Activated CD4-positive, alpha-beta T cell treated with anti-CD3 and anti-CD28 coated beads, Interleukin-10, Interleukin-2, amounts not matched to agents 100 ng/mL and 50 ng/mL, durations not matched to agents 16 hours and 8 hours (primary cell): ENCODE data around the gene SGIP1.
"Not testable (repeated sequence)": the region's sequence is repeated elsewhere in the genome, so short reads cannot be mapped to it uniquely, and the experiment has no call there.

Experiments used
- DNase-seq: peaks from one replicate; pipeline ENCODE4 v3.0.0-alpha.2; 2020

Gene SGIP1

DNA sequence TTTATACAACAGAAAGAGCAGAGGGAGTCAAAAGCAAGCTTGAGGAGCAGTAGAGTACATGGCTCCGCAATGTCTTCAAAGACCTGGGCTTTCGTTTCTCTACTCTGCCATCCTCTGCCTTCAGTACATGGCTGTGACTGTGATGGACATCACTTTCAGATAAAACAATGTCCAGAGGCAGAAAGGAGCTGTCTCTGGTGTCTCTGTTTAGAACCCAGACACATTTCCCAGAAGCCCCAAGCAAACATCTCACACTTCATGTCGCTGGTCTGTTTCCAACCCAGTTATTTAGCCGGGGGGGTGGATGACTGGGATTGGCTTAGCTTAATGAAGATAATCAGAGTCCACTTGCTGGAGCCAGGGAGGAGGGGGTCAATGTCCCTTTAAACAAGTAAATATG, 25.6 kb downstream of the SGIP1 start:
- DNase-seq: no peak

DNA sequence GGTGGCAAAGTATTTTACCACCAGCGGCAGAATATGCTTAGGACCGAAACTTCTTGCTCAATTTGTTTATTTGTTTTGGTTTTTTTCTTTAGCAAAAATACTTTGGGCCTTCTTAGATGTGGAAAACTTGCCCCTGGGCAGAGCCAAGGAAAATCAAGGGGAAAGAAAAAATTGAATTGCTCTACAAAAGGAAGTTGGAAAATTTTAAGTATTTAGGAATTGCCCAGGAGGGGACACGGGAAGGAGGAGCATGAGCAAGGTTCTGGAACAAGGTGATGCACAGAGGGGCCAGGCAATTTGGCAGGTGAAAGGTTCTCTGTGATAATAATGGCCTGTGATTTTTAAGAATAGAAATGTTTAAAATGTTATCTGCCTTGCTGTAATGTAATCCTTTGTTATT, 28.6 kb downstream of the SGIP1 start:
- DNase-seq: no peak

DNA sequence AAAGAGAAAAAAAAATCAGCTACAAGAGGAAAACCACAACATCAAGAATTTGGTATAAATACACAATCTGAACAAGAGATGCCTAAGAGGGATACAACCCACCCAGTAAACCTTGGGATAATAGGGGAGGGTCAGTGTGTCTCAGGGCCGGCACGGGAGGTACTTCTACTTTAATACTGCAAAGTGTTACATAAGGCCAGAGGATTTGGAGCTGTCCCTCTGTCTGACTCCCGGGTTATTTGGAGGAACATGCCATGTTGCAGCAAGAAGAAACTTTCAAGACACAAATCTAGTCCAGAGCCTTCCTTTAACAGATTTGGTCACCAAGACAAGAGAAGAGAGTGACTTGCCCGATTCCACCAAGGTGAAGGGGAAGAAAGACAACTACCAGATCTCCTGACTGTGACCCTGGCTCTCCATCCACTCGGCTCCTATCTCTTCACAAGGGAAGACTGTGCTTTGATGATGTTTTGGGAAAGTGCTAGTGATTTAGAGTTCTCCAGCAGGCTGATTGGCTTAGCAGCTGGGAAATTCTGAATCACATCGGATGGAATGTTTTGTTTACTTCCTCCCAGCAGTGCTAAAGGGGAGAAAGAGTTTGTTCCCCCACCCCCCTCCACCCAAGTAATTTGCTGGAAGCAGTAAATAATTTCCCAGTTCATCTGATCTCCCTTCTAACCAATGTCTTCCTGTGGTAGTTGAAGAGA, 29.3 kb downstream of the SGIP1 start:
- no peak for DNase-seq

DNA sequence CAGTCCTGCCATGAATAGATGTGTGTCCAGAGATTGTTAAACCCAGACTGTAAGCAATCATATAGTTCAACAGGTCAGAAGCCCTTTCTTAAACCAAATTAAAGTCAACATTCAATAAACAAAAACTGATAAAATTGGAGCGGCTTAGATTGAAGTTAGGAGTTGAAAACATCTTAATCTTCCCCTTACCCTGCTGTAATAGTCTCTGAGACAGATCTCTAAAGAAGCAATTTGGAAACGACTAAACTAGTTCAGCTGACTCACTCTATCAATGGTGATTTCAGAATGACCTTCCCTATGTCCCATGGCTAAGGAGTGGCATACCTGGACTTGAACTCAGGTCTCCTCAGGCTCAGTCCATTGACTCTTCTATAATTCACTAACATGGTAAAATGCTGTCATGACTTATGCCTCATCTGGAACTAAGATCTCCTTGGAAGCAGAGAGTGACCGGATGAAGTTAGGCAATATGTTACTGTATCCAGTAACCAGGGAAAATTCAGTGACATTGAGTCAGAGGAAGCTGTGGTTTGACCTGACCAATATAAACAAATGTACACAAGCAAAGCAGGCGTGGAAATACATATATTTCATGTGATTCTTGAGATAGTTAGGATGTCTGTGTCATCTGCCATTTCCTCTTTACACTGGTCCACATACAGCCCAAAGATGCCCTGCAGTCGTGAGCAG, 30.1 kb downstream of the SGIP1 start:
- peak; percentile 7 for DNase-seq

DNA sequence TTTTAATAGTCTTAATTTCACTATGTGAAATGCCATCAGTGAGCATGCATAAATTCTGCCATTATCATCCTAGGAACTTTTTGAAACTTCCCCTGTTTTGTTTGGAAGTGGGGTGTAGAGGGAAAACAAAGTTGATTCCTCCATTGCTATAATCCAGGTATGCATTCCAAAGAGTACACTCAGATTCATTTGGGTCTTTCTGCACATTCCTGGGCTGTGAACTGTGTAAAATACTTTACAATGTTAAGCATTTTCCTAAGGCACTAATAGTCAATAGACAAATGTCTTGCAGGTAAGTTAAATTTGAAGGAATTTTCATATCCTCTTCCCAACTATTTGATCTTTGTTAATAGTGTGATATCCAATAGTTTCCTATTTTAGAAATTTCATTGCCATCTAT, 36.2 kb downstream of the SGIP1 start:
- no peak for DNase-seq

DNA sequence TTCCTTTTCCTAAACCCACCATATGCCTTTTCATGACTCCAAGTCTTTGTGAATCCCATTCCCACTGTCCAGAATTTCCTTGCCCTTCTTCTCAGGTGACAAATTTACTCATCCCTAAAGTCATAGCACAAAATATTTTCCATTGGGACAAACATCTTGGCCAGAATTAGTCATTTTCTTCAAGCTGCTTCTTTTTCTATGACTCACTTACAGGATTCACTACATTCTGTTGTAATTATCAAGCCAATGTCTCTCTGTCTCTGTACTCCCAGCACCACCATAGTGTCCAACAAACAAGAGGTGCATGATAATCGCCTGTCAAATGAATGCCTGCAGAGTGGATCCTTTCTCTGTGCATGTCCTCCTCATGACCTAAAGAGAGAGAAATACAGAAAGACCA, 37.8 kb downstream of the SGIP1 start:
- no peak for DNase-seq

DNA sequence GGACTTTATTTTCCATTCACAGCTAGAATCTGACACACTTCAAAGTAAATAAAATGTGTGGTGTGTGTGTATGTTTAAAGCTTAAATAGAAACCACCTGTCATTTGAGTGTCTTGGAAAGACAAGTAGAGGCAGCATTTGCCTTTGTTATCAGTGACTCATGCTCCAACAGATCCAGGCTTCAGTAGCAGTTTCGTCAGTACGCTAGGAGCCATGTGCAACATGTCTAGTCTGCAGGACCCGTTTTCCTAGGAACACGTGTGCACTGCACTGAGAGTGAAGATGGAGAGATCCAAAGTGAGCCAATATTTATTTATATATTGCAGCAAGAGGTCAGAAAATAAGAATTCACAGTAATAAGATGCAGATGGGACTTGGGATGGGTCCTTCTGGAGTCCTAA, 41.8 kb downstream of the SGIP1 start:
- no peak for DNase-seq

DNA sequence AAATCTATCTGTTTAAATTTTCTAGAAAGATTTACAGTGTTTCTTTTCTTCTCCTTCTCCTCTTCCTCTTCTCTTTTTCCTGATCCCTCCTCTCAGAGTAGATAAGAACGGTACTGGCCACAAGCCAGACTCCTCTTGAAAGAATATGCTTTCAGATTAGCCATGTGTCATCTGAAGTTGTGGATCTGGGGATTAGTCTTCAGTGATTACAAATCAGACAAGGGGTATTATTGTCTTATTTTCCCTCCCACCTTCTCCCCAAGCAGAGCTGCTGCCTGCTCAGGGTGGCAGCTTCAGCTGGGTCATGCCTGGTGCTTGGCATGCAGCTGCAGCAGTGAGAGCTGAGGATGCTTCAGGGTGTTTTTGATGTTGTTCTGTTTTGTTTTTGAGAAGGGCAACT, 42.7 kb downstream of the SGIP1 start:
- DNase-seq: no peak

DNA sequence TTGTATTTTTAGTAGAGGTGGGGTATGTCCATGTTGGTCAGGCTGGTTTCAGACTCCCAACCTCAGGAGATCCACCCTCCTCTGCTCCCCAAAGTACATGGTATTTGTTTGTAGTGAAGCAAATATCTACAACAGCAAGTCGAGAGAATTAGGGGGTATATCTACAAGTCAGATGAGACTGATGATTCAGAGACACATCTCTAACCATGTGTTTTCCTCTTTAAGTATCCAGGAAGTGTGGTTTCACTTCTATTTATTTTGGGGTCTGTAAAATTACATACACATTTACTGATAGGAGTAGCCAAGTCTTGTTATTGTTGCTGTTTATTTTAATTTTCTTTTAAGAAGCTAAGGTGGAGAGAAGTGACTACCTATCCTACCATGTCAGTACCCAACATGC, 44.9 kb downstream of the SGIP1 start:
- no peak for DNase-seq

DNA sequence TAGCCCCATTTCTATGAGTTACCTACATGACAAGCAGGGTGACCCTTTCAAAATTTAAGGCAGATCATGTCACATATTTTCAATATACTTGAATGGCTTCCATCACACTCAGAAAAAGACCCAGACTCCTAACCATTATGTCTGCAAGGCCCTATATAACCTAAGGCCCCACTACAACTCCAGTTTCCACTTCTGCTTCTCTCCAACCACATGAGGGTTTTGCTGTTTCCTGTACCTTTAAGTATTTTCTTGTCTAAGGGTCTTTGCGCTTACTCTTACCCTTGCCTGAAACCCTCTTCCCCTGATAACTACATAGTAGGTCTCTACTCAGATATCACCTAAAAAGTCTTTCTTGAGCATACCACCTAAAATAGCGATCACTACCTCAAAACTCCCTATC, 46.1 kb downstream of the SGIP1 start:
- DNase-seq: no peak

DNA sequence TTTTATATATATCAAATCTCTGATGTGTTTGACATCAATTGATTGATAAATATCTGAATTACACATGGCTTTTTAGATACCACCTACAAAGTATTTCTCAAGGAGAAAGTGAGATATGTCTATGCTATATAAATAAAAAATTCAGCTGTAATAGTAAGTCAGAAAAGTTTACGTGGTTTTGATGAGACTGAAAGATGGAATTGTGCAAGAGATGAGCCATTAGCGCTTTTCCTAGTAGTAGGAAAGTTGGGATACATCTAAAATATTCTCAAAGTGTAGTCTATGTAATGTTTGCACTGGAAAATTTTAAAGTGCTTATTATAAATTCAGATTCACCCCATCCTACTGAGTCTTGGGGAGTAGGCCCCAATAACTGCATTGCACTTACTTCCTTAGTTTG, 49.1 kb downstream of the SGIP1 start:
- no peak for DNase-seq

DNA sequence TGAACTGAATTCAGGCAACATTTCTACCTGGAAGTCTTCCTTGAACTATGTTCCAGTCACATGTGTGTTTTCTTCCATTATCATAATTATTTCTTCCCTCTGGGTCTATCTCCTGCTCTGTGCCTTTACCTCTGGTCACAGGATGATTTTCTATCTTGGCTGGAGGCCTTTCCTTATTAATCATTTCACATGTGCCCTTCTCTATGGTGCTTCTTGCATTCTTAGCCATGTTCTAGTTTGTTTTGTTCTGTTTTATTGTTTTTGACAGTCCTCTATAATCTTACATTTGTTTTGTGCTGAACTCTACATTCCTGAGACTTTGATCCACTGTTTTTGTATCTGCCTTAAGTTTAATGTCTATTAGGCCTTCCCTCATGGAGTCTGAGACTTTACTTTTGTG, 51.0 kb downstream of the SGIP1 start:
- DNase-seq: no peak

DNA sequence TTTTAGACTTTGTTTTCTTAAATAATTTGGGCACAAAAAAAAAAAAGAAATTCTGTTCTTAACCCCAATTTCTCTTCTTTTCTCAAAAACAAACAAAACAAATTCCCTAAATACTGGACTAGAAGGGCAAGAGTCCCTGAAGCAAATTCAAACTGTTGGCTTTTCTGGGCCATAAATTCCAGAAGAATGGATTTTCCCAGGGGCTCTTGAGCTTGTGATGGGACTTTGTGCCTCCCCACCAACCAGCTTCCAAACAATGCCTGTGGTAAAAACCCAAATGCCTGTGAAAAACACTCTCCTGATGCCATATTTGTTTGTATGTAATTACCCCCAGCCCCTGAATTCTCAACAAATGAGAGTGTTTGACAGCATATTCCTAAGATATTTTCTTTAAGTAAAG, 55.4 kb downstream of the SGIP1 start:
- DNase-seq: no peak

DNA sequence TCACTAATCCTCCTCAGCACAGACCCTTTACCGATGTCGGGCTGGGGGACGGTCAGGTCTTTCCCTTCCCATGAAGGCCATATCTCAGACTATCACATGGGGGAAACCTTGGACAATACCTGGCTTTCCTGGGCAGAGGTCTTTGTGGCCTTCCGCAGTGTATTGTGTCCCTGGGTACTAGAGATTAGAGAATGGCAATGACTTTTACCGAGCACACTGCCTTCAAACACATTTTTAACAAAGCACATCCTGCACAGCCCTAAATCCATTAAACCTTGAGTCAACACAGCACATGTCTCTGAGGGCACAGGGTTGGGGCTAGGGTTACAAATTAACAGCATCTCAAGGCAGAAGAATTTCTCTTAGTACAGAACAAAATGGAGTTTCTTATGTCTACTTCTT, 58.2 kb downstream of the SGIP1 start:
- DNase-seq: not testable (repeated sequence)

DNA sequence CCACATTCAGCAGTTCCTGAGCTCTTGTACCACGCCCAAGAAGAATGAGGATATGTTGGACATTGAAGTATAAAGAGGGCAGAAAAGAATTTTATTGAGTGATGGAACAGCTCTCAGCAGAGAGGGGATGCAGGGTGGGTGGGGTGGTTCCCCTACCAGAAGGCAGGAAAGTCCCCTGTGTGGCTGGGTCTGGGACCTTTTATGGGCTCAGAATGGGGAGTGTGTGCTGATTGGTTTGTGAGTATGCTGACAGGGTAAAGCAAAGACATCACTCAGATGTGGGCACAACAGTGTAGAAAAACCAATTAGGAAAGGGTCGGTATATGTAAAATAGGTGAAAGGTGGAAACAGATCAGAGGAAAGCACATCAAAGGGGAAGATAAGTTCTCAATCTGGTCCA, 62.2 kb downstream of the SGIP1 start:
- DNase-seq: no peak

DNA sequence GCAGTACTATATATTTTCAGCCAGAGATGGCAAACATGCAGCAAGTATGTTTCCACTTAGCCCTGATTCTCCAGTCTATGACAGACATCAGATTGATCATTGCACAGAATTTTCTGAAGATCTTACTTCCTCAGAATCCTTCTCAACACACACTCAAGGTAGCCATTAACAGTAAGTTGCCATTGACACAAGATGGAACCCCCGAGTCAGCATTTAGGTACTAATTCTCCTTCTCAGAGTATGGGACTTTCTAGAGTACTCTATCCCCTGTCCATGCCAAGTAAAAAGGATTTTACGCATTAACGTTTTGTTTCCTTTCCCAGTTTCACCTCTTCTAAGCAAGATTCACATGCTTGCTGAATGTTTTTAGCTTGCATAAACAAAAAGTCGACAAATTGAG, 63.5 kb downstream of the SGIP1 start:
- DNase-seq: no peak

DNA sequence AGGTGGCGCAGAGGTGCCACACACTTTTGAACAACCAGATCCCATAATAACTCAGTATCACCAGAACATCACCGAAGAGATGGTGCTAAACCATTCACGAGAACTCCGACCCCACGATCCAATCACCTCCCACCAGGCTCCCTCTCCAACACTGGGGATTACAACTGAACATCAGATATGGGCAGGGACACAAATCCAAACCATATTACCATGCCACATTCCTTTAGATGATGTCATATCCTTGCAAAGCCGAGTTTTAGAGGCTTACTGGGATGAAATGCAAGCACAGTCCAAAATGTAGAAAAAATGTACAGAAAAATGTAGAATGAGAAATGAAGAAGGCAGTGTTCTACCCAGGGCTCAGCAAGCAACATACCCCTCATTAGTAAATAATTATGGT, 64.7 kb downstream of the SGIP1 start:
- no peak for DNase-seq

DNA sequence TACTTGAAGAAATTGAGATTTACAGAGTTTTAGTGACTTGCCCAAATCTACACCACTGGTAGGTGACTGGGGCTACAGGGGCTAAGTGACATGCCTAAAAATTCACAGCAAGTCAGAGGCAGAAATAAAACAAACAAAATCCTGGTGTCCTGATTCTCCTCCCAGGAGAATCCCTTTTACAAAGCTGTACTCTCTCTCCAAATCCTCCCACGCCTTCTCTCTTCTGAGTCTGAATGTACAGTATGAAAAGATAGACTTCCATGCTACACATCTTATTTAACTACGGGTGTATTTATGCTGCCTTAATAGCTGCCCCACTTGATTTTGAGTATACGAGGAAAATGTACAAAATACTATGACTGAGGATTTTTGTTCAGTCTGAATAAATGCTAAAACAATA, 65.4 kb downstream of the SGIP1 start:
- no peak for DNase-seq

DNA sequence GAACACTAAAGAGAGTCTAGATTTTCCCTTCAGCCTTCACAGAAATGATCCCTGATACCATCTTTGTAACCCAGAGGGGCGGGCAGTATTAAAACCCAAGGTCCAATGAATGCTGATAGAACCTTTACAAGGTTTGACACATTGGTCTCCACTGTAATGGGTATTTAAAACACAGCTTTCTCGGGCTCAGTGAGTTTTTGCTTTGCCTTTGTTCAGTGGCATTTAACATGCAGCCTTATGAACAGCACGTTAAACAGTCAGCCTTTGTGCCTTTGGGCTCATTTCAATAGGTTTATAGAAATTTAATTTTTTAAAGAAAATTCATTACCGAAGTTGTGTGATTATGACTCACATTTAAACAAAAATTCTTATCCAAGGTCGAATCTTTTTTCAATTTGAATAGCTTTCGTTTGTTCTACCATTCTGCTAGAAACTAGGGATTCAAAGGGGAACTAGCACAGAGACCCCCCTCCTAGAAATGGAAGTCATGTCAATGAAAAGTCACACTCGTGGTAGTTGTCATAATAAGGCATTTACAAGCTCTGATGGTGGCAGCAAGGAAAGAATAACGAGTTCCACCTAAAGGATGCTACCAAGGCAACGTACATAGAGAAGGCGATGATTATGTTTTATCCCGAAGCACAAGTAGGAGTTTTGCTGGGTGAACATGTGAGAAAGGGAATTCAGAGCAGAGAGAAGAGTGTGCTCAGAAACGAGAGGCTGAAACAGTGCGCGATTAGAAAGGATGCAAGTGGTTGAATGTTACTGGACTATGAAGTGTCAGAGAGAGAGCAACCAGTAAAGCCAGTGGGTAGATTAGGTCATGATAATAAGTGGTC, 66.2 kb downstream of the SGIP1 start:
- DNase-seq: no peak

DNA sequence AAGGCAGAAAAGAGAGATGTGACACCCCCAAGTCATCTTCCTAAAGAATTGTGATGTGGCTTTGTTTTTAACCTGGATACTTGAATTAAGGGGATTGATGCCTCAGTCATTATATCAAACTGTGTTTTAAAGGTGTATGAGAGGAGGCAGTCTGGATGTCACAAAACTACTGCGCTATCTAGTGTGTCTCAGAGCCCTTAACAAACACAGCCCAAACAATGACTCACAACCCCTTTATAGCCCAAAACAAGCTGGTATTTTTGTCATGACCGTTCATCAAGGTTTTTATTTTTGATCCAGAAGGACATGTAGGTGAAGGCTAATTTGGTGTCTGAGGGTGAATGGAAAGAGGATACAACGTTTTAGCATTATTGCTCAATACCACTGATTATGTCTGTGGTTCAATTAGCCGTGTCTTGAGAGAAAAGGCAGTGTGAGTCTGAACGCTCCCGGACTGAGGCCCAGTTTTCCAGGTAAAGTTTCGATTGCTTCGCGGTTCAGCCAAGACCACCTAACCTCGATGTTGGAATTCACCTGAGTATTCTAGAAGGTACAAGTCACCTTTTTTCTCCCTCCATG, 71.6 kb downstream of the SGIP1 start:
- DNase-seq: no peak

DNA sequence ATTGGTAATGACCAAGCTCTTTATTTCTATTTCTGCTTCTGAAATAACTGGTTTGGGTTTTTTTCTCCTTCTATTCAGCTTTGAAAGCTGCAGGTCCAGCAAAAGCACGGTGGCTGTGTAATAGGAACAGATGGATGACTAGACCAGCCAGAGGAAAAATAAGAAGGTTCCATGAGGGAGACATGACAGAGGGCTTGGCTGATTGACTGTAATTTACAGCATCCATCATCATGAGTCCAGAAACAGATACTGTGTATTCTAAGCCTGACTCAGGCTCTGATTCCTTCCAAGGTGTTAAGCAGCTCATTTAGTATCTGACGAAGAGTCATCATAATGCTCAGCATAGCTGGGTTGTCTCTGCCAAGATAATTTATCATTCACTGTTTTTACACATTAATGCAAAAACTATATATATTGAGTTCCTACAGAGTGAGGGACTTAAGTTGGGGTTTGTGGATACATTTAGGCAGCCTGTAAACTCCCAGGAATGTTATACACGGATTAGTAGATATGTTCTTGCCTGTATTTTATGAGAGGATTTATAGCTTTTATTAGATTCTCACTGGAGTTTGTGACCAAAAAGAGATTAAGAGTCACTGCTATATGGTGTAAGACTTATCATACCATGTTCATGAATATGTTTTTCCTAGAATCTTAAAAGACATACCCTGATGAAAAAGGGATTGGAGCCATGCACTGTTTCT, 72.6 kb downstream of the SGIP1 start:
- no peak for DNase-seq

DNA sequence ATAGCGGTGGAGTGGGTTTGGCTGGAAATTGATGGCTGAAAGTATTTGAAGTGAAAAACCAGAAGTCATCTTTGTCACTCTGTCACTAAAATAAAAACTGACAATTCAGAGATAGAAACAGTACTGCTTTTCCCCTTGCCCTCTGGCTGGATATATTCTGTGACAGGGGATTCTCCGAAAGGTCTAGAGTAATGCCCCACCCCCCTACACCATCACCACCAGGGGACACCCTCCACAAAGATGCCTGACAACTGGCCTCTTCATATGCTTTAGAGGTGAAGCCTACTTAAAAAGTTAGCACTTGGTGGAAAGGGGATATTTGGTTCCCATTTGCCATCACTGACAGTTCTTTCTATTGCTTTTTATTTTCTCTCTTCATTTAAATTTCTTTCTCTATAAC, 73.5 kb downstream of the SGIP1 start:
- no peak for DNase-seq

DNA sequence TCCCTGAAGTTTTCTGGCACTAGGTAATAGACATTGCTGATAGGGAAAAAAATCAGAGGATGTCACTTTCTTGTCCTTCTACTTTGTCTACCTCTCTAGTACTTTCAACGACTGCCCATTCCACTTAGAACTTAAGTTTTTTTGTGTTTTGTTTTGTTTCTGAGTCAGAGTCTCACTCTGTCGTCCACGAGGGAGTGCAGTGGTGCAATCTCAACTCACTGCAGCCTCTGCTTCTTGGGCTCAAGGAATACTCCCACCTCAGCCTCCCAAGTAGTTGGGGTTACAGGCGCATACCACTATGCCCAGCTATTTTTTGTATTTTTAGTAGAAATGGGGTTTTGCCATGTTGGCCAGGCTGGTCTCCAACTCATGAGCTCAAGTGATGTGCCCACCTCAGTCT, 79.2 kb downstream of the SGIP1 start:
- no peak for DNase-seq
